HG03558 (cell line): ENCODE measurements around the gene TMEM215.

Experiments used
- ATAC-seq: cut with Tn5 transposase; IDR thresholded peaks from one replicate; pipeline ENCODE4 v1.9.1; 2021; ENCODE audit warnings: moderate number of reproducible peaks; ENCODE audit not compliant: unreplicated experiment; ENCODE audit errors: extremely low read depth

Gene TMEM215

DNA sequence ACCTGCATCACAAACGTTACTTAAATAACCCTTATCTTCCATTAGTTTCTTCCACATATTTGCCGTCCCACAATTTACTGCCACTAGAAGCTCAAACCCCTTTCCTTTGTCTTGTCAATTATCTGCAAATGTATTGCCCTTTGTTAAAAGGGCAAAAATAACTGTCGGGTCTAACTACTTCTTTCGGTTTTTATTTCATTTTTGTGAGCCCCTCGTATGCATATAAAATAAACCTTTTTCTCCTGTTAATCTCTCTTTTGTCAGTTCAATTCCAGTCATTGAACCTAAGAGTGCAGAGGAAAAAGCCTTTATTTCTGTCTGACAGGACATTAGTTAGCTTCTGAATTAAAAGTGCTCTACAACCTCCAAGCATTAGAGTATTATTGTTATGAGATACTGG is 45.5 kb downstream of the TMEM215 start:
- ATAC-seq = no peak

DNA sequence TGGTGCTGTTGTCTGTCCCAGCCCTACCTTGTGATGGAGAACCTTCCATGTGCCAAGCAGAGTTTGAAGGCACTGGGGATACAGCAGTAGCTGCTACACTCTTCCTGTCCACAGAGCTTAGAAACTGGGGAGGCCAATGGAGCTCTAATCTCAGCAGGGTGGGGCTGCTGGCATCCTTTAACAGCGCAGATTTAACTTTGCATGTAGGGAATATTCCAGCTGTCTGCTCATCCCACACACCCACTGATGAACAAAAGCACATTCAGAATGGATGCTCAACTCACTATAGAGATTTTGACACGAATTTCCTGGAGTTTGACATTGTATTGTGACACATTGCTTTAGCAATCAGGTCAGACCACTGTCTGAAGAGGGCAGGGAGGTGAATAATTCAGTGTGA is 49.0 kb downstream of the TMEM215 start:
- no peak for ATAC-seq
